ENCODE results near the gene SRRM2.
A peak's percentile ranks its signal among the peaks of the same experiment; 100 is the strongest.
"Not testable (repeated sequence)": the region's sequence is repeated elsewhere in the genome, so short reads cannot be mapped to it uniquely, and the experiment has no call there.

SRRM2 gene

GRCh38 chr16:2715064-2715463, 37.4 kb upstream of the SRRM2 start:
- ATAC-seq (no peak), DNase-seq (no peak)

GRCh38 chr16:2715519-2715918, 36.9 kb upstream of the SRRM2 start:
- peak; percentile 74 for ATAC-seq
- DNase-seq: peak; percentile 84

- DNase-seq (no peak), ATAC-seq (no peak)
These were observed 36.2 kb upstream of the SRRM2 start for GRCh38 chr16:2715966-2716885.

- ATAC-seq: no peak
- no peak for DNase-seq
These were observed 35.5 kb upstream of the SRRM2 start for GRCh38 chr16:2716948-2717347.

- ATAC-seq (no peak), DNase-seq (no peak)
These were observed 34.8 kb upstream of the SRRM2 start for GRCh38 chr16:2717383-2718263.

- DNase-seq (no peak), ATAC-seq (no peak)
These were observed 32.9 kb upstream of the SRRM2 start for GRCh38 chr16:2719328-2720063.

- no peak for ATAC-seq
- no peak for DNase-seq
These were observed 32.4 kb upstream of the SRRM2 start, which contains the start of gene PRSS27 for GRCh38 chr16:2720064-2720457. PRSS27 (minus strand) TSS chr16:2720224; CDS start chr16:2720160, 64 bp downstream.

- DNase-seq (peak; percentile 92), ATAC-seq (peak; percentile 93)
These were observed 31.5 kb upstream of the SRRM2 start for GRCh38 chr16:2720719-2721633.

- ATAC-seq: not testable (repeated sequence)
These were observed 30.7 kb upstream of the SRRM2 start for GRCh38 chr16:2721634-2722173.

GRCh38 chr16:2724088-2724676, 28.3 kb upstream of the SRRM2 start:
- no peak for DNase-seq
- no peak for ATAC-seq

More at GRCh38 chr16:2721634-2722173, 30.7 kb upstream of the SRRM2 start:
- not testable (repeated sequence) for DNase-seq

- no peak for ATAC-seq
- no peak for DNase-seq
These were observed 27.6 kb upstream of the SRRM2 start for GRCh38 chr16:2724816-2725348.

GRCh38 chr16:2726923-2727322, 25.5 kb upstream of the SRRM2 start:
- no peak for DNase-seq
- no peak for ATAC-seq

GRCh38 chr16:2728034-2728433, 24.4 kb upstream of the SRRM2 start:
- no peak for DNase-seq
- ATAC-seq: peak; percentile 77

- ATAC-seq (no peak), DNase-seq (no peak)
These were observed 17.5 kb upstream of the SRRM2 start for GRCh38 chr16:2734844-2735515.

- ATAC-seq: no peak
These were observed 15.8 kb upstream of the SRRM2 start for GRCh38 chr16:2736476-2737237.

GRCh38 chr16:2737238-2737605, 15.2 kb upstream of the SRRM2 start:
- no peak for ATAC-seq
- no peak for DNase-seq

More at GRCh38 chr16:2736476-2737237, 15.8 kb upstream of the SRRM2 start:
- no peak for DNase-seq

- no peak for ATAC-seq
- no peak for DNase-seq
These were observed 14.5 kb upstream of the SRRM2 start for GRCh38 chr16:2737895-2738418.

GRCh38 chr16:2738615-2739014, 13.8 kb upstream of the SRRM2 start:
- DNase-seq (no peak), ATAC-seq (no peak)
